Neural cell (in vitro differentiated cells): ENCODE results near the gene SPACA4. TPM values are rescaled to one million over a fixed set of nuclear protein-coding genes. Genes with fewer than 3 reads are reported as not detected.
A peak's percentile ranks its signal among the peaks of the same experiment; 100 is the strongest.

Source experiments
- H2AFZ ChIP-seq: fragments of 200-600, 300-800 bp; sonication (generic), shearing (Covaris generic); 2 replicates; pipeline ENCODE4 v1.6.0; 2014; ENCODE audit warnings: low read depth, mild to moderate bottlenecking, antibody characterized with exemption, low read length, moderate library complexity
- H3F3A ChIP-seq: fragments of 200-600 bp; shearing (Covaris generic); 2 replicates; pipeline ENCODE4 v1.6.1; 2016; ENCODE audit warnings: mild to moderate bottlenecking, moderate library complexity, mixed read lengths, antibody characterized with exemption, low read length; ENCODE audit not compliant: insufficient read depth, poor library complexity, severe bottlenecking
- H3K27ac ChIP-seq: fragments of 200-600, 300-800 bp; sonication (generic), shearing (Covaris generic); 2 replicates; pipeline ENCODE4 v1.5.1; 2014; ENCODE audit warnings: mild to moderate bottlenecking, low read length, moderate library complexity
- H3K27me3 ChIP-seq: fragments of 300-800, 200-600 bp; sonication (generic), shearing (Covaris generic); 2 replicates; pipeline ENCODE4 v1.6.0; 2014; ENCODE audit warnings: mild to moderate bottlenecking, low read depth, low read length, moderate library complexity; ENCODE audit not compliant: insufficient read depth
- H3K36me3 ChIP-seq: fragments of 300-800, 200-600 bp; sonication (generic), shearing (Covaris generic); 2 replicates; pipeline ENCODE4 v1.5.1; 2014; ENCODE audit warnings: mild to moderate bottlenecking, antibody characterized with exemption, low read length, moderate library complexity; ENCODE audit not compliant: insufficient read depth
- H3K4me2 ChIP-seq: fragments of 300-800, 200-600 bp; sonication (generic), shearing (Covaris generic); 2 replicates; pipeline ENCODE4 v1.6.0; 2014; ENCODE audit warnings: mild to moderate bottlenecking, low read length
- H3K4me3 ChIP-seq: fragments of 300-800, 200-600 bp; sonication (generic), shearing (Covaris generic); 2 replicates; pipeline ENCODE4 v1.5.1; 2014; ENCODE audit warnings: mild to moderate bottlenecking, low read length, moderate library complexity
- H3K79me2 ChIP-seq: fragments of 200-600 bp; shearing (Covaris generic); replicated peaks from 2 replicates; pipeline ENCODE4 v1.6.0; 2014; ENCODE audit warnings: mild to moderate bottlenecking, low read length, moderate library complexity; ENCODE audit not compliant: insufficient read depth
- H3K9ac ChIP-seq: fragments of 300-800, 200-600 bp; sonication (generic), shearing (Covaris generic); 2 replicates; pipeline ENCODE4 v1.6.1; 2016; ENCODE audit warnings: mild to moderate bottlenecking, low read length, mixed read lengths
- H3K9me2 ChIP-seq: fragments of 200-600 bp; shearing (Covaris generic); 2 replicates; pipeline ENCODE4 v1.6.1; 2016; ENCODE audit warnings: mild to moderate bottlenecking, low read length, mixed read lengths; ENCODE audit not compliant: insufficient read depth
- H3K9me3 ChIP-seq: fragments of 200-600, 300-800 bp; sonication (generic), shearing (Covaris generic); 2 replicates; pipeline ENCODE4 v1.6.1; 2016; ENCODE audit warnings: mild to moderate bottlenecking, mixed run types, low read length, moderate library complexity, mixed read lengths
- H4K20me1 ChIP-seq: fragments of 200-600 bp; shearing (Covaris generic); 2 replicates; pipeline ENCODE4 v1.6.1; 2016; ENCODE audit warnings: mild to moderate bottlenecking, mixed run types; ENCODE audit not compliant: insufficient read depth
- EP300 ChIP-seq: fragments of 450-650 bp; conservative IDR thresholded peaks from 2 replicates; pipeline ENCODE4 v1.6.1; 2014; ENCODE audit warnings: antibody characterized with exemption, mild to moderate bottlenecking, moderate library complexity; ENCODE audit not compliant: poor library complexity, severe bottlenecking
- EZH2 ChIP-seq: fragments of 200-600, 300-800 bp; shearing (Covaris generic), sonication (generic); IDR thresholded peaks from 2 replicates; pipeline ENCODE4 v1.6.1; 2014; ENCODE audit warnings: antibody characterized with exemption, low read length, borderline replicate concordance, mild to moderate bottlenecking; ENCODE audit not compliant: insufficient read depth, poor library complexity, severe bottlenecking
- MXI1 ChIP-seq: fragments of 450-650 bp; conservative IDR thresholded peaks from 2 replicates; pipeline ENCODE4 v1.6.1; 2014; ENCODE audit warnings: antibody characterized with exemption, mild to moderate bottlenecking; ENCODE audit not compliant: poor library complexity, severe bottlenecking
- POLR2AphosphoS5 ChIP-seq: IDR thresholded peaks from 2 replicates; pipeline ENCODE4 v1.6.1; 2012
- RAD21 ChIP-seq: fragments of 450-650 bp; conservative IDR thresholded peaks from 2 replicates; pipeline ENCODE4 v1.6.1; 2014; ENCODE audit warnings: antibody characterized with exemption, mild to moderate bottlenecking, moderate library complexity
- SMC3 ChIP-seq: fragments of 450-650 bp; conservative IDR thresholded peaks from 2 replicates; pipeline ENCODE4 v1.6.1; 2014; ENCODE audit warnings: antibody characterized with exemption, mild to moderate bottlenecking, moderate library complexity; ENCODE audit not compliant: poor library complexity
- TAF1 ChIP-seq: IDR thresholded peaks from 2 replicates; pipeline ENCODE4 v1.6.1; 2012; ENCODE audit warnings: low read depth
- polyA plus RNA-seq: library from polyadenylated mRNA; depleted of rRNA; stranded (reverse); fragments of >200 nt; gene quantifications from 2 replicates; pipeline ENCODE4 v1.2.3, GENCODE V29; 2014
- TF ChIP-seq, protein P1 (sequence below): IDR thresholded peaks from 2 replicates; pipeline ENCODE4 v1.6.1; 2012; ENCODE audit warnings: borderline replicate concordance
- TF ChIP-seq, protein P2 (sequence below): fragments of 450-650 bp; IDR thresholded peaks from 2 replicates; pipeline ENCODE4 v1.5.1; 2014; ENCODE audit warnings: antibody characterized with exemption, mild to moderate bottlenecking, moderate library complexity; ENCODE audit not compliant: poor library complexity, severe bottlenecking

SPACA4 gene
- polyA plus RNA-seq, 1 donor from 2014 or later = not detected

DNA sequence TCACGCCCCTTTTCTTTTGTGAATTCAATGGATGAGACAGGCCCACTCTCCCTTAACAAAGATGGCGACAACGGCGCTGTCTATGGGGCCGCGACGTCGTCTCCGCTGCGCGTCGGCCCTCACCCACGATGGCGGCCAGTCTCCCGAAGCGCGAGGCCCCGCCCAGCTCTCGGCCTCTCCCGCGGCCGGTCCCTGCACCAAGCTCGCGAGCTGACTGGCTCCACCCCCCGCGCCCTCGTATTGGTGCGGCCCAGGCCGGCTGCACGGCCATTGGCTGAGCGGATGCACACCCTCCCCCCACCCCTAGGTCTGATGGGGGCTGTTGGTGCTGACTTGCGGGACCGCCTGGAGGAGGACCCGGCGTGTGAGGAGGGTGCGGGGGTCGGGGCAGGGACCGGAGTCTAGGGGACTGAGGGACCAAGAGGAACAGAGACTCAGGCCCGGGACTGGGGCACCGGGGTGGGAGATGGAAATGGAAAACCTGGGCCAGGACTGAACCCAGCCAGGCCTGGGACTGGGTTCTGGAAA is 17.6 kb downstream of the SPACA4 start:
- H3K36me3 ChIP-seq = no peaks in the 10 kb centered on the region
- peak overlapping the region; percentile 93 for H3K4me2 ChIP-seq
- no peaks in the 10 kb centered on the region for H3K27me3 ChIP-seq
- peak overlapping the region; percentile 90 for H3K4me3 ChIP-seq
- H4K20me1 ChIP-seq = no peaks in the 10 kb centered on the region
- peaks cover 5% of the 10 kb centered on the region for H3F3A ChIP-seq
- H3K9me3 ChIP-seq = no peaks in the 10 kb centered on the region
- H2AFZ ChIP-seq = peak overlapping the region; percentile 32
- no peaks in the 10 kb centered on the region for H3K9me2 ChIP-seq
- TF ChIP-seq EZH2 = no peak
- peak; percentile 84 for TF ChIP-seq POLR2AphosphoS5
- TF ChIP-seq, protein P1, sequence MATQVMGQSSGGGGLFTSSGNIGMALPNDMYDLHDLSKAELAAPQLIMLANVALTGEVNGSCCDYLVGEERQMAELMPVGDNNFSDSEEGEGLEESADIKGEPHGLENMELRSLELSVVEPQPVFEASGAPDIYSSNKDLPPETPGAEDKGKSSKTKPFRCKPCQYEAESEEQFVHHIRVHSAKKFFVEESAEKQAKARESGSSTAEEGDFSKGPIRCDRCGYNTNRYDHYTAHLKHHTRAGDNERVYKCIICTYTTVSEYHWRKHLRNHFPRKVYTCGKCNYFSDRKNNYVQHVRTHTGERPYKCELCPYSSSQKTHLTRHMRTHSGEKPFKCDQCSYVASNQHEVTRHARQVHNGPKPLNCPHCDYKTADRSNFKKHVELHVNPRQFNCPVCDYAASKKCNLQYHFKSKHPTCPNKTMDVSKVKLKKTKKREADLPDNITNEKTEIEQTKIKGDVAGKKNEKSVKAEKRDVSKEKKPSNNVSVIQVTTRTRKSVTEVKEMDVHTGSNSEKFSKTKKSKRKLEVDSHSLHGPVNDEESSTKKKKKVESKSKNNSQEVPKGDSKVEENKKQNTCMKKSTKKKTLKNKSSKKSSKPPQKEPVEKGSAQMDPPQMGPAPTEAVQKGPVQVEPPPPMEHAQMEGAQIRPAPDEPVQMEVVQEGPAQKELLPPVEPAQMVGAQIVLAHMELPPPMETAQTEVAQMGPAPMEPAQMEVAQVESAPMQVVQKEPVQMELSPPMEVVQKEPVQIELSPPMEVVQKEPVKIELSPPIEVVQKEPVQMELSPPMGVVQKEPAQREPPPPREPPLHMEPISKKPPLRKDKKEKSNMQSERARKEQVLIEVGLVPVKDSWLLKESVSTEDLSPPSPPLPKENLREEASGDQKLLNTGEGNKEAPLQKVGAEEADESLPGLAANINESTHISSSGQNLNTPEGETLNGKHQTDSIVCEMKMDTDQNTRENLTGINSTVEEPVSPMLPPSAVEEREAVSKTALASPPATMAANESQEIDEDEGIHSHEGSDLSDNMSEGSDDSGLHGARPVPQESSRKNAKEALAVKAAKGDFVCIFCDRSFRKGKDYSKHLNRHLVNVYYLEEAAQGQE = no peak
- peak; percentile 29 for TF ChIP-seq EP300
- peak; percentile 51 for TF ChIP-seq MXI1
- TF ChIP-seq, protein P2, sequence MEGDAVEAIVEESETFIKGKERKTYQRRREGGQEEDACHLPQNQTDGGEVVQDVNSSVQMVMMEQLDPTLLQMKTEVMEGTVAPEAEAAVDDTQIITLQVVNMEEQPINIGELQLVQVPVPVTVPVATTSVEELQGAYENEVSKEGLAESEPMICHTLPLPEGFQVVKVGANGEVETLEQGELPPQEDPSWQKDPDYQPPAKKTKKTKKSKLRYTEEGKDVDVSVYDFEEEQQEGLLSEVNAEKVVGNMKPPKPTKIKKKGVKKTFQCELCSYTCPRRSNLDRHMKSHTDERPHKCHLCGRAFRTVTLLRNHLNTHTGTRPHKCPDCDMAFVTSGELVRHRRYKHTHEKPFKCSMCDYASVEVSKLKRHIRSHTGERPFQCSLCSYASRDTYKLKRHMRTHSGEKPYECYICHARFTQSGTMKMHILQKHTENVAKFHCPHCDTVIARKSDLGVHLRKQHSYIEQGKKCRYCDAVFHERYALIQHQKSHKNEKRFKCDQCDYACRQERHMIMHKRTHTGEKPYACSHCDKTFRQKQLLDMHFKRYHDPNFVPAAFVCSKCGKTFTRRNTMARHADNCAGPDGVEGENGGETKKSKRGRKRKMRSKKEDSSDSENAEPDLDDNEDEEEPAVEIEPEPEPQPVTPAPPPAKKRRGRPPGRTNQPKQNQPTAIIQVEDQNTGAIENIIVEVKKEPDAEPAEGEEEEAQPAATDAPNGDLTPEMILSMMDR = no peak
- no peak for TF ChIP-seq SMC3
- no peak for TF ChIP-seq RAD21
- peak; percentile 28 for TF ChIP-seq TAF1
- peak overlapping the region; percentile 93 for H3K27ac ChIP-seq
- peaks cover 16% of the 10 kb centered on the region for H3K79me2 ChIP-seq
- H3K9ac ChIP-seq = peak overlapping the region; percentile 94

DNA sequence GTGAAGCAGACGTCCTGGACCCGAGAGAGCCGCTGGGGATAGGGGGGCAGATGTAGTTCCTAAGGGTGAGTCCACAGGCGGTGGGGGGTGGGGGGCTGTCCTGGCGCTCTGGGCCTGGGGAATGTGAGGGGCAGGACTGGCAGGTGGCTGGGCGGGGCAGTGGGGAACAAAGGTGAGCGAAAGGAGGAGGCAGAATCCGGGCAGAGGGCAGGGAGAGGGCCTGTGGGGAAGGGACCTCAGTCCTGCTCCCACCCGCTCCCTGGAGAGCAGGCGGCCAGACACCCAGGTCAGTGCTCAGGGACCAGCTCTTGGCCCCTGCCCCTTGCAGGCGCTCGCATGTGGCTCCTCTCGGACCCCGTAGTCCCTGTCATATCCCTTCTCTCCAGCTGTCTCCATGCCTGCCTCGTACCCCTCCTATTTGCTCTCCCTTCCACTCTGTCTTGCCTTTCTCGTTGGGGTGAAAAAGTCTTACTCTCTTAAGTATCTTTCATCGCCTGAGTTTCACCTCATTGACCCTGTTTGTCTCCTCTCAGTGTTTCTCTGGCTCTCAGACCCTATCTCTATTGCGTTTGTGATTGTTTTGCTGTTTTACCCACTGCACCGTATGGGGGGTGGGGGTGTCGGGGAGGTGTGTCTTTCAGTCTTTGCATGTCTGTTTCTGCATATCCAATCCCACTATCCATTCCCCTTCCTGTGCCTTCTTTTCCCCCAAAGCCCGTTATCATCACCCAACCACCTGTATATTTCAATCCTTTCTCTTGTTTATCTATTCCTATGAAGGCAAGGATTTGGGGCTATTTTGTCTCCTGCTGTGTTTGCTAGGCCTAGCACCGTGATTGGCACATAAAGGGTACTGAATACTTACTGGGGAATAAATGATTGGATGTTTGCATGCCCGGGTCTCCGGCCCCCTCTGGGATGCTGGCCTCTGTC is 18.5 kb downstream of the SPACA4 start:
- Histone ChIP-seq H3K9ac (peak overlapping the region; percentile 94), H3K9me3 (no peaks in the 10 kb centered on the region), H3K27ac (peak overlapping the region; percentile 77), H3K4me2 (peak overlapping the region; percentile 93), H3K27me3 (no peaks in the 10 kb centered on the region), H3F3A (peaks cover 5% of the 10 kb centered on the region), H3K4me3 (peak overlapping the region; percentile 90), H3K36me3 (no peaks in the 10 kb centered on the region), H2AFZ (no peak overlapping the region), H4K20me1 (no peaks in the 10 kb centered on the region), H3K79me2 (peaks cover 16% of the 10 kb centered on the region), H3K9me2 (no peaks in the 10 kb centered on the region)
- TF ChIP-seq EP300 (no peak), RAD21 (no peak), POLR2AphosphoS5 (no peak), EZH2 (no peak), TAF1 (no peak), MXI1 (no peak), SMC3 (no peak)
- TF ChIP-seq, protein P1 = no peak
- TF ChIP-seq, protein P2 = no peak
